Epithelial cell of proximal tubule (primary cell): ENCODE results near the gene TJP1. TPM values are rescaled to one million over a fixed set of nuclear protein-coding genes. Genes with fewer than 3 reads are reported as not detected.

Experiments used
- DNase-seq: peaks from one replicate; pipeline ENCODE4 v3.0.0-alpha.2; 2011; ENCODE audit warnings: low read depth
- H3K4me3 ChIP-seq: 2 replicates; pipeline ENCODE4 v1.5.1; 2011; ENCODE audit warnings: low read depth, mild to moderate bottlenecking, low read length
- total RNA-seq: library from RNA; depleted of rRNA; stranded (reverse); fragments of >200 nt; gene quantifications from 2 replicates; pipeline ENCODE4 v1.2.3, GENCODE V29; 2015
- TF ChIP-seq, protein P1 (sequence below): conservative IDR thresholded peaks from 2 replicates; pipeline ENCODE4 v1.5.1; 2012; ENCODE audit warnings: low read depth, mild to moderate bottlenecking, low read length

TJP1 gene
- total RNA-seq, 1 donor from 2014 or later, result 106 TPM

DNA sequence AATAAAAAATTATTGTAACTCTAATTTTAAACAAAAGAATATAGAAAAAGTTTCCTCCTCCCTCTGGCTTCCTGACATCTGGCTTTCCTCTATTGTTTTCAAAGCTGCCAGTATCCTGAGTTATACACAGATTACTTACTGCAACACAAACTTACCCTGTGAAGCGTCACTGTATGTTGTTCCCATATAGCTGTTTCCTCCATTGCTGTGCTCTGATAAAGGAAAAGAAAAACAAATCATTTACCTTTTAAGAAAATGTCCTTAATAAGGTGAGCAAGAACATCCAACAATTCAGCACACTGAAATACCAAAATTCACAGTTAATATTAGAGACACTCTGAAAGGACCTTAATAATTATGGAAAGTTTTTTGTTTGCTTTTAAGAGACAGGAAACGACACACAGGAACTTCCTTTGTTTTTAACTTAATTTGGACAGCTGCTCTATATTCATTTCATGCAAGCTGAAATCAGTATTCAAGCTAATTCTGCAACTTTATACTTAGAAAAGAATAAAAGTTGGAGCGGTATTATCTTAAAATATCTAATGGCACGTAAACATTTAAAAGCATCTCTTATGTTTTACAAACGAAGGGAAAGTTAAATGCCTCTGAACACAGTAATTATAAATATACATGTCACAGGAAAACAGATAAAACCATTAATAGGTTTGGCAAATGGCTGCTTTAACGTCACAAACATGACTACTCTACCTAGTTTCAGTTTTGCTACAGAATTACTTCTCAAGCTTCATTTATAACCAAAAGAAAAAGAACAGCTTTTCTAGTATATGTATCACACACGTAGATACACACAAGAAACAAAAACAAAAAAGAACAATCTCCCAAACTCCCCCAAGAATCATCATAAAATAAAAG, 21.5 kb downstream of the TJP1 start:
- DNase-seq, result no peak
- no peak overlapping the region for H3K4me3 ChIP-seq
- TF ChIP-seq, protein P1, sequence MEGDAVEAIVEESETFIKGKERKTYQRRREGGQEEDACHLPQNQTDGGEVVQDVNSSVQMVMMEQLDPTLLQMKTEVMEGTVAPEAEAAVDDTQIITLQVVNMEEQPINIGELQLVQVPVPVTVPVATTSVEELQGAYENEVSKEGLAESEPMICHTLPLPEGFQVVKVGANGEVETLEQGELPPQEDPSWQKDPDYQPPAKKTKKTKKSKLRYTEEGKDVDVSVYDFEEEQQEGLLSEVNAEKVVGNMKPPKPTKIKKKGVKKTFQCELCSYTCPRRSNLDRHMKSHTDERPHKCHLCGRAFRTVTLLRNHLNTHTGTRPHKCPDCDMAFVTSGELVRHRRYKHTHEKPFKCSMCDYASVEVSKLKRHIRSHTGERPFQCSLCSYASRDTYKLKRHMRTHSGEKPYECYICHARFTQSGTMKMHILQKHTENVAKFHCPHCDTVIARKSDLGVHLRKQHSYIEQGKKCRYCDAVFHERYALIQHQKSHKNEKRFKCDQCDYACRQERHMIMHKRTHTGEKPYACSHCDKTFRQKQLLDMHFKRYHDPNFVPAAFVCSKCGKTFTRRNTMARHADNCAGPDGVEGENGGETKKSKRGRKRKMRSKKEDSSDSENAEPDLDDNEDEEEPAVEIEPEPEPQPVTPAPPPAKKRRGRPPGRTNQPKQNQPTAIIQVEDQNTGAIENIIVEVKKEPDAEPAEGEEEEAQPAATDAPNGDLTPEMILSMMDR, result no peak

DNA sequence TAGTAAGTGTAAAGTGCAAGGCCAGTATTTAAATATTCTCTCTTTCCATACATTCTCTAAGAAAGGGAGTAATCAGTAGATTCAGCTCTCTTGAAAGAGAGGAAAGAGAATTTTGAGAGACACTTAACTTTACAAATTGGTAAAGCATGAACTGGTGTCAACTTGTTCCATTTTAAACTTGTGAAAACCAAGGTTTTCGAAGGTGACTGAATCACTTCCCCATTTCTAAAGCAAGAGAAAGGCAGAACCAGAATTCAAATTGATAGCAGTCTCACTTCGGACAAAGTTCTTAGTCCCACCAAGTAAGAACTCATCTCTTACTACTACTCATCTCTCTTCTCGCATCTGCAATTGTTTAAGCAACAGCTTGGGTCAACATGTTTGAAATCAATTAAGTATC, 22.4 kb downstream of the TJP1 start:
- no peak for DNase-seq
- TF ChIP-seq, protein P1, result no peak

DNA sequence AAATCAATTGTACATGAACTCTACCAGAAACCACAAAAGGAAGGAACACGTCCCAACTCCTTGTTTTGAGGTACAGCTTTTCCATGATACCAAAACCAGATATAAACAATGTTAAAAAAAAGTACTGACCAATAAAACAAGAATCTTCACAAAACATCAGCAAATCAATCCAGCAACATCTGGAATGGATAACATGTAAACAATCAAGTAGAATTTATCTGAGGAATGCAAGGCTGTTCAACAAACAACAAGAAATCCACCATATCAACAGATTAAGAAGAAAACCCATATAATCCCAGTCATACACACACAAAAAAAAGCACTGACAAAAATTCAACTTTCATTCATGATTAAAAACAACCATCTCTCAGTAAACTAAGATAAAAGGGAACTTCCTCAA, 26.7 kb downstream of the TJP1 start:
- H3K4me3 ChIP-seq, result no peak overlapping the region
- TF ChIP-seq, protein P1, result no peak
- no peak for DNase-seq

More for the DNA sequence above, 22.4 kb downstream of the TJP1 start:
- no peak overlapping the region for H3K4me3 ChIP-seq

DNA sequence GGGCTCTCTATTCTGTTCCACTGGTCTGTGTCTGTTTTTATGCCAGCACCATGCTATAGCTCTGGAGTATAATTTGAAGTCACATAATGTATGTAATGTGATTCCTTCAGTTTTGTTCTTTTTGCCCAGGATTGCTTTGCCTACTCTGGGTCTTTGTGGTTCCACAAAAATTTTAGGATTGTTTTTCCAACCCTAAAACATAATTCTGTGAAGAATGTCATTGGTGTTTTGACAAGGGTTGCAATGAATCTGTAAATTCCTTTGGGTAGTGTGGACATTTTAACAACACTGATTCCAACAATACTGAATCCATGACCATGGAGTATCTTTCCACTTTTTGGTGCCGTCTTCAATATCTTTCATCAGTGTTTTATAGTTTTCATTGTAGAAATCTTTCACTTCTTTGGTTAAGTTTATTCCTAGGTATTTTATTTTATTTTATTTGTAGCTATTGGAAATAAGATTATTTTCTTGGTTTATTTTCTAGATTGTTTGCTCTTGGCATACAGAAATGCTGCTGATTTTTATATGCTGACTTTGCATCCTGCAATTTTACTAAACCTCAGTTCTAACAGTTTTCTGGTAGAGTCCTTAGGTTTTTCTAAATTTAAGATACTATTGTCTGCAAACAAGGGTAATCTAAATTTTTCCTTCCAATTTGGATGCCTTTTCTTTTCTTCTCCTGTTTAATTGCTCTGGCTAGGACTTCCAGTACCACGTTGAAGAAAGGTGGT, 29.7 kb downstream of the TJP1 start:
- H3K4me3 ChIP-seq, result no peak overlapping the region
- no peak for DNase-seq
- TF ChIP-seq, protein P1, result no peak

DNA sequence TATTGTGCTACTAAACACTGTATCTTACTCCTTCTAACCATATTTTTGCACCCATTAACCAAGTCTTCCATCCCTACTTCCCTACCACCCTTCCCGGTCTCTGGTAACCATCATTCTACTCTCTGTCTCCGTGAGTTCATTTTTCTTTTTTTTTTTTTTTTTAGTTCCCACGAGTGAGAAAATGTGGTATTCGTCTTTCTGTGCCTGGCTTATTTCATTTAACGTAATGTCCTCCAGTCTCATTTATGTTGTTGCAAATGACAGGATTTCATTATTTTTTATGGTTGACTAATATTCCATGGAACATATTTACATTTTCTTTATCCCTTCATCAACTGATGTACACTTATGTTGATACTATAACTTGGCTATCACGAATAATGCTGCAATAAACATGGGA, 31.7 kb downstream of the TJP1 start:
- TF ChIP-seq, protein P1, result no peak
- no peak for DNase-seq
- H3K4me3 ChIP-seq, result no peak overlapping the region

DNA sequence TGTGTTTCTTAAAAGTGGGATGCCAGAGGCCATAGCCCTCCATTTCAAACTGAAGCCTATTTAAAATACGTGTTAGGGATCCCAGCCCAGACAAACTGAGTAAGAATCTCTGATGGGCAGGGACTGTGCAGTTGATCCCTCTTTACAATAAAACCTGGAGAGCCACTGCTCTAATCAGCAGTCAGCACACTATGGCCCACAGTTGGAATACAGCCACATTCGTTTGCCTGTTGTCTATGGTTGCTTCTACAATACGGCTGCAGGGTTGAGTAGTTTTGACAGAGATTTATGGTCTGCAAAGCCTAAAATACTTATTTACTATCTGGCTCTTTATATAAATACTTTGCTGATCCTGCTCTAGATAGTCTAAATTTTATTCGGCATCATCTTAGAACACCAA, 32.4 kb downstream of the TJP1 start:
- TF ChIP-seq, protein P1, result no peak
- no peak for DNase-seq
- H3K4me3 ChIP-seq, result no peak overlapping the region
